ENCODE measurements around the gene MAN1C1.

Gene MAN1C1

DNA sequence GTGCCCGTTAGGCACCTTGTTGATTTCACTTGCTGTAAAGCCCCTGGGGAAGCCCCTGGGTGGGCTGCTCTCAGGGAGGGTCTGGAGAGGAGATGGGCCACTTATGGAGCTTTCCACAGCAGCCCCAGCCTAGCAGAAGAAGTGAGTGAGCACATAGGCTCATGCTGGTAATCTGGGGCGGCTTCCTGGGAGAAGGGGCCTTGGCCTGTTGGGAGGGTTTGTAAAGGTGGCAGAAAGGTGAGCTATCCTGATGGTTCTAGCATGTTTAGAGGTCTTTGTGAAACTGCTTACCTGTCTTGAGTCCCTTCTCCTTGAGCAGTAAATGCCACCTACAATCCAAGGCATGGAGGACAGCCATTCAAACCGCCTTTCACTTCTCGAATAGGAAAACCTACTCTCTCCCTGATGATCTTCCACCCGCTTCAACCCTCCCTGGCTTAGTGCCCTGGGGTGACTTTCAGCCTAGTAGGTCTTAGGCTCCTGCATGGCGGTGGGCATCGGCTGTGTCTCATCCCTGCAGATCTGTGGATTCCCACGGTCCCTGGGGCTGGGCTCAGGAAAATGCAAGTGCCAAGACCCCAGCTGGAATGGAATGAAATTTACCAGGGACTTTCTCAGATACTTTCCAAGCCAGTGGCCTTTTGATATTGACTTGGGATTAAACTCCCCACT, 95.8 kb downstream of the MAN1C1 start:
- DNase-seq (ENCODE audit: low read depth in 1 of 2, low spot score in 1 of 2) = no peak

- DNase-seq (ENCODE audit: low read depth in 1 of 2, low spot score in 1 of 2) = no peak
Measured at GRCh38 chr1:25713961-25714360, 97.4 kb downstream of the MAN1C1 start.

GRCh38 chr1:25714372-25714931, 97.9 kb downstream of the MAN1C1 start:
- DNase-seq (ENCODE audit: low read depth in 1 of 2, low spot score in 1 of 2) = no peak

- DNase-seq (ENCODE audit: low read depth in 1 of 2, low spot score in 1 of 2) = no peak
Measured at GRCh38 chr1:25715888-25716287, 99.3 kb downstream of the MAN1C1 start.

DNA sequence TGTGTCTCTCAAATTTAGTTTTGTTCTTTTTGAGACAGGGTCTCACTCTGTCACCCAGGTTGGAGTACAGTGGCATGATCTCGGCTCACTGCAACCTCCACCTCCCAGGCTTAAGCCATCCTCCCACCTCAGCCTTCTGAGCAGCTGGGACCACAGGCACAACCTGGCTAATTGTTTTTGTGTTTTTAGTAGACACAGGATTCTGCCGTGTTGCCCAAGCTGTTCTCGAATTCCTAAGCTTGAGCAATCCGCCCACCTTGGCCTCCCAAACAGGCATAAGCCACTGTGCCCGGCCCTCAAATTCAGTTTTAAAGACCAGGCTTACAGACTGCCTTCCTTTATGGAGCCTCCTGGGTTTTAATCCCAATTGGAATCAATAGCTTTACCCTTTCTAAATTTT, 99.7 kb downstream of the MAN1C1 start:
- no peak for DNase-seq (ENCODE audit: low read depth in 1 of 2, low spot score in 1 of 2)

DNA sequence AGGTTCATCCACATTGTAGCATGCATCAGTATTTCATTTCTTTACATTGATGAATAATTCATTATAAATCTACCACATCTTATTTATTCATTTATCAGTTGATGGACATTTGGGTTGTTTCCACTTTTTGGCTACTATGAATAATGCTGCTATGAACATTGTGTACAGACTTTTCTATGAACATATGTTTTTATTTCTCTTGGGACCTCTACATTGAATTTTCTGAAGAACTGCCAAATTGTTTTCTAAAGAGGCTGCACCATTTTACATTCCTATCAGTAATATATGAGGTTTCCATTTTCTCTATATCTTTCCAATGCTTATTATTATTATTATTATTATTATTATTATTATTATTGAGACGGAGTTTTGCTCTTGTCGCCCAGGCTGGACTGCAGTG, 102.1 kb downstream of the MAN1C1 start:
- no peak for DNase-seq (ENCODE audit: low read depth in 1 of 2, low spot score in 1 of 2)

- DNase-seq (ENCODE audit: low read depth in 1 of 2, low spot score in 1 of 2) = no peak
Measured at GRCh38 chr1:25720624-25721023, 104.0 kb downstream of the MAN1C1 start.

- DNase-seq (ENCODE audit: low read depth in 1 of 2, low spot score in 1 of 2) = no peak
Measured at GRCh38 chr1:25723250-25723880, 106.8 kb downstream of the MAN1C1 start.

DNA sequence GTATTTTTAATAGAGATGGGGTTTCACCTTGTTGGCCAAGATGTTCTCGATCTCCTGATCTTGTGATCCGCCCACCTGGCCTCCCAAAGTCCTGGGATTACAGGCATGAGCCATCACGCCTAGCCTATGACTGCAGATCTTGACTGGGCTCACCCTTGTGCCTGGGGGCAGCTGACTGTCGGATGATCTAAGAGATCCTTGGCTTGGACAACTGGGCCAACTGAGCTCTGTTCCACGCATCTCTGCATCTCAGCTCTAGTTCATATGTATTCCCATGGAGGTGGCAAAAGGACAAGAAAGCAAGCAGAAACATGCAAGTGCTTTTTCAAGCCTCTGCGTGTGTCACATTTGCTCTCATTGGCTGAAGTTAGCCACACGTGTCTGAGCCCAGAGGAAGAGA, 107.6 kb downstream of the MAN1C1 start:
- no peak for DNase-seq (ENCODE audit: low read depth in 1 of 2, low spot score in 1 of 2)

DNA sequence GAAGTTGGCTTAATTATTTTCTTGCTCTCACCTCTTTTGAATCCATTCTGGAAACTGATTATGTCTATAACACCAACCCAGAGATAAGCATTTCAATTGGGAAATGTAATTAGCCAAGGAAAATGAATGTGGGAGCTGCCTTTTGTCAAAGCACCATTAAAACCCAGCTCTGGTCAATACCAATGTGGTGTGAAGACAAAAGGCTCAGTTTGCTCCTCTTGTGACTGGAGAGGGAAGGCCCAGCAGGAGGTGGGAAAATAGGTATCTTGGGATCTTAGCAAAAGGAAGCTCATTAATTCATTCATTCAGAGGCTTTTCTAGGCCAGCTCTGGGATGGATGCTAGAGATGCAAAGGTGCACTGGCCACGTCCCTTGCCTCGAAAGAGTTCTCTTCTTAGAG, 108.4 kb downstream of the MAN1C1 start:
- no peak for DNase-seq (ENCODE audit: low read depth in 1 of 2, low spot score in 1 of 2)

GRCh38 chr1:25725482-25725881, 108.9 kb downstream of the MAN1C1 start:
- DNase-seq (ENCODE audit: low read depth in 1 of 2, low spot score in 1 of 2) = no peak

- DNase-seq (ENCODE audit: low read depth in 1 of 2, low spot score in 1 of 2) = no peak
Measured at GRCh38 chr1:25727088-25727487, 110.5 kb downstream of the MAN1C1 start.

- DNase-seq (ENCODE audit: low read depth in 1 of 2, low spot score in 1 of 2) = no peak
Measured at GRCh38 chr1:25727635-25728286, 111.2 kb downstream of the MAN1C1 start.

- no peak for DNase-seq (ENCODE audit: low read depth in 1 of 2, low spot score in 1 of 2)
Measured at GRCh38 chr1:25728301-25728935, 111.8 kb downstream of the MAN1C1 start.

- DNase-seq (ENCODE audit: low read depth in 1 of 2, low spot score in 1 of 2) = no peak
Measured at GRCh38 chr1:25729045-25729444, 112.5 kb downstream of the MAN1C1 start.

- no peak for DNase-seq (ENCODE audit: low read depth in 1 of 2, low spot score in 1 of 2)
Measured at GRCh38 chr1:25729790-25730644, 113.4 kb downstream of the MAN1C1 start.

DNA sequence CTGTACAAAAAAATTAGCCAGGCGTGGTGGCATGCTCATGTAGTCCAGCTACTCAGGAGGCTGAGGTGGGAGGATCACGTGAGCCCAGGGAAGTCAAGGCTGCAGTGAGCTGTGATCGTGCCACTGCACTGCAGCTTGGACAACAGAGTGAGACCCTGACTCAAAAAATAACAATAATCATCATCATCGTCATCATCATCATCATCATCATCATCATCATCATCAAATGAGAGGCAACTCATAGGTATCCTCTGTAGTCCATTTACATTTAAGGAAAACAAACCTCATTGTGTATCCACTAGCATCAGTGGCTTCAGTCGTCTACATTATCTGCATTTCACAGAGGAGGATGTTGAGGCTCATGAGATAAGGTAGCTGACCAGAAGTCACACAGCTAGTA, 114.6 kb downstream of the MAN1C1 start:
- no peak for DNase-seq (ENCODE audit: low read depth in 1 of 2, low spot score in 1 of 2)

- DNase-seq (ENCODE audit: low read depth in 1 of 2, low spot score in 1 of 2) = no peak
Measured at GRCh38 chr1:25731626-25732370, 115.2 kb downstream of the MAN1C1 start.

DNA sequence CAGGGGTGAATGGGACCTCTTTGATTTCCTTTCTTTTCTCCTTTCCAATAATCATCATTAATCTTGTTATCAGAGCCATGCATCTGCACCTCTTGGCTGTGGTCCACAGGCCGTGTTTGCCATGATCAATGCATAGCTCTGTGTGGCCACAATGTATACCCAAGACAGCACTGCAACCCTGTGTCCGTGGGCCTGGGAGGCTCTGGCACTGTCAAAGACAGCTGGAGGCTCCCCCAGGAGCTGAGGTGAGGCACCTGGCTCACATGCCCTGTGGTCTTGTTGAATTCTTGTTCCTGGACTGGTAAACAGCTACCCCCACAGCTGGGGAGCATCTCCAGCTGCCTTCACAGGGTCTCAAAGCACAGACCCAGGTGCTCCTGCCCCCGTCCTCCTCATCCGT, 116.2 kb downstream of the MAN1C1 start:
- DNase-seq (ENCODE audit: low read depth in 1 of 2, low spot score in 1 of 2) = no peak

- no peak for DNase-seq (ENCODE audit: low read depth in 1 of 2, low spot score in 1 of 2)
Measured at GRCh38 chr1:25733271-25733670, 116.7 kb downstream of the MAN1C1 start.
